DOHH2 (cell line): ENCODE results near the gene MUC20.

Experiments
- H3F3A ChIP-seq: fragments of 200-600 bp; sonication (generic), shearing (Covaris generic); 2 replicates; pipeline ENCODE4 v1.6.0; 2016; ENCODE audit warnings: antibody characterized with exemption, mild to moderate bottlenecking; ENCODE audit not compliant: control insufficient read depth, insufficient read depth
- H3K27ac ChIP-seq: fragments of 200-600 bp; sonication (generic); 2 replicates; pipeline ENCODE4 v1.5.1; 2014; ENCODE audit warnings: low read depth, mild to moderate bottlenecking, low read length, moderate library complexity
- H3K27me3 ChIP-seq: fragments of 200-600 bp; sonication (generic); 2 replicates; pipeline ENCODE4 v1.6.1; 2014; ENCODE audit warnings: mild to moderate bottlenecking, low read length, mixed read lengths; ENCODE audit not compliant: control insufficient read depth
- H3K36me3 ChIP-seq: fragments of 200-600 bp; sonication (generic); 2 replicates; pipeline ENCODE4 v1.6.1; 2014; ENCODE audit warnings: mild to moderate bottlenecking, low read length, moderate library complexity, mixed read lengths; ENCODE audit not compliant: control insufficient read depth
- H3K4me1 ChIP-seq: fragments of 200-600 bp; sonication (generic); 2 replicates; pipeline ENCODE4 v1.6.1; 2014; ENCODE audit warnings: mild to moderate bottlenecking, low read length, mixed read lengths; ENCODE audit not compliant: control insufficient read depth
- H3K4me2 ChIP-seq: fragments of 200-600 bp; sonication (generic); 2 replicates; pipeline ENCODE4 v1.6.0; 2014; ENCODE audit warnings: mild to moderate bottlenecking, low read length, moderate library complexity
- H3K4me3 ChIP-seq: fragments of 200-600 bp; sonication (generic); 2 replicates; pipeline ENCODE4 v1.5.1; 2014; ENCODE audit warnings: mild to moderate bottlenecking, low read length, mixed read lengths
- H3K79me2 ChIP-seq: fragments of 200-600 bp; sonication (generic); 2 replicates; pipeline ENCODE4 v1.6.1; 2014; ENCODE audit warnings: mild to moderate bottlenecking, low read length, mixed read lengths; ENCODE audit not compliant: control insufficient read depth
- H3K9me2 ChIP-seq: fragments of 200-600 bp; sonication (generic); replicated peaks from 2 replicates; pipeline ENCODE4 v1.6.1; 2014; ENCODE audit warnings: mild to moderate bottlenecking, low read length, mixed read lengths; ENCODE audit not compliant: control insufficient read depth
- H3K9me3 ChIP-seq: fragments of 200-600 bp; sonication (generic); 2 replicates; pipeline ENCODE4 v1.6.1; 2014; ENCODE audit warnings: antibody characterized with exemption, low read length, mixed read lengths; ENCODE audit not compliant: control insufficient read depth, insufficient read depth
- H4K20me1 ChIP-seq: fragments of 200-600 bp; sonication (generic); 2 replicates; pipeline ENCODE4 v1.6.0; 2014; ENCODE audit warnings: low read depth, mild to moderate bottlenecking, antibody characterized with exemption, low read length, moderate library complexity; ENCODE audit not compliant: control insufficient read depth, insufficient read depth
- CTCF ChIP-seq: fragments of 200-600 bp; sonication (generic); IDR thresholded peaks from one replicate; pipeline ENCODE4 v1.5.1; 2014; ENCODE audit warnings: antibody characterized with exemption, mild to moderate bottlenecking, low read depth, low read length; ENCODE audit not compliant: poor library complexity, severe bottlenecking
- EZH2phosphoT487 ChIP-seq: fragments of 200-600 bp; sonication (generic); IDR thresholded peaks from 2 replicates; pipeline ENCODE4 v1.6.1; 2017; ENCODE audit warnings: borderline replicate concordance, mild to moderate bottlenecking, antibody characterized with exemption, low read length, moderate library complexity, mixed read lengths

The MUC20 gene

GRCh38 chr3:195766671-195767070 lies 45.9 kb downstream of the MUC20 start:
- TF ChIP-seq CTCF: no peak
- TF ChIP-seq EZH2phosphoT487: no peak
- no peaks in the 10 kb centered on the region for H3K27me3 ChIP-seq
- peaks cover 3% of the 10 kb centered on the region; the same call in 1 of the 2 replicates for H3K9me3 ChIP-seq
- no peak overlapping the region for H3K4me2 ChIP-seq
- H3K27ac ChIP-seq: no peak overlapping the region
- H3F3A ChIP-seq: no peaks in the 10 kb centered on the region
- no peak overlapping the region for H3K4me3 ChIP-seq
- H3K36me3 ChIP-seq: no peaks in the 10 kb centered on the region
- no peaks in the 10 kb centered on the region for H3K9me2 ChIP-seq
- no peaks in the 10 kb centered on the region for H3K4me1 ChIP-seq
- no peaks in the 10 kb centered on the region for H3K79me2 ChIP-seq
- H4K20me1 ChIP-seq: no peaks in the 10 kb centered on the region

GRCh38 chr3:195767792-195768191 lies 47.0 kb downstream of the MUC20 start:
- Histone ChIP-seq H3F3A (no peaks in the 10 kb centered on the region), H3K4me2 (no peak overlapping the region)

GRCh38 chr3:195768414-195768813 lies 47.6 kb downstream of the MUC20 start:
- Histone ChIP-seq H3K27ac (no peak overlapping the region), H3K4me1 (no peaks in the 10 kb centered on the region), H3F3A (no peaks in the 10 kb centered on the region), H3K27me3 (no peaks in the 10 kb centered on the region), H3K9me3 (peaks cover 7% of the 10 kb centered on the region; the same call in 1 of the 2 replicates), H3K36me3 (no peaks in the 10 kb centered on the region), H3K79me2 (no peaks in the 10 kb centered on the region), H3K4me2 (no peak overlapping the region), H3K4me3 (no peak overlapping the region), H4K20me1 (no peaks in the 10 kb centered on the region), H3K9me2 (no peaks in the 10 kb centered on the region)
- no peak for TF ChIP-seq EZH2phosphoT487
- no peak for TF ChIP-seq CTCF

More at GRCh38 chr3:195767792-195768191, 47.0 kb downstream of the MUC20 start:
- H3K36me3 ChIP-seq: no peaks in the 10 kb centered on the region
- no peaks in the 10 kb centered on the region for H3K9me2 ChIP-seq
- H3K79me2 ChIP-seq: no peaks in the 10 kb centered on the region
- TF ChIP-seq CTCF (no peak), EZH2phosphoT487 (no peak)
- H3K9me3 ChIP-seq: peaks cover 7% of the 10 kb centered on the region; the same call in 1 of the 2 replicates
- no peaks in the 10 kb centered on the region for H3K27me3 ChIP-seq
- H3K27ac ChIP-seq: no peak overlapping the region
- no peak overlapping the region for H3K4me3 ChIP-seq
- no peaks in the 10 kb centered on the region for H3K4me1 ChIP-seq
- no peaks in the 10 kb centered on the region for H4K20me1 ChIP-seq

GRCh38 chr3:195768831-195769303 lies 48.1 kb downstream of the MUC20 start:
- Histone ChIP-seq H3K4me3 (no peak overlapping the region), H3F3A (no peaks in the 10 kb centered on the region), H3K27me3 (no peaks in the 10 kb centered on the region), H3K4me1 (no peaks in the 10 kb centered on the region), H3K79me2 (no peaks in the 10 kb centered on the region), H3K9me3 (peaks cover 7% of the 10 kb centered on the region; the same call in 1 of the 2 replicates), H3K36me3 (no peaks in the 10 kb centered on the region), H3K9me2 (no peaks in the 10 kb centered on the region), H3K27ac (no peak overlapping the region), H4K20me1 (no peaks in the 10 kb centered on the region), H3K4me2 (no peak overlapping the region)
- TF ChIP-seq EZH2phosphoT487: no peak
- no peak for TF ChIP-seq CTCF
